Naive thymus-derived CD4-positive, alpha-beta T cell (primary cell): Measurements from ENCODE around the gene GASK1B. TPM values are rescaled to one million over a fixed set of nuclear protein-coding genes. Genes with fewer than 3 reads are reported as not detected.

Experiments used
- ATAC-seq: fragments of 150-1000 bp; cut with Tn5 transposase; 2 replicates; pipeline ENCODE4 v1.10.0; 2021; ENCODE audit warnings: mild to moderate bottlenecking, moderate library complexity
- CTCF ChIA-PET: fragments of 350-600 bp; sonication (Branson Sonifier 250); formaldehyde crosslinking; loops from one replicate; lab custom pipeline; 2021; ENCODE audit warnings: antibody characterized with exemption; lab: Charles Lee
- POLR2A ChIA-PET: fragments of 350-600 bp; sonication (Branson Sonifier 250); formaldehyde crosslinking; loops from one replicate; lab custom pipeline; 2021; ENCODE audit warnings: antibody characterized with exemption, inconsistent platforms; lab: Charles Lee
- DNase-seq, 9 donors: peaks; one replicate each; pipeline versions ENCODE4 v3.0.0 to v3.0.0-alpha.2; 2020 to 2022; ENCODE audit warnings: mixed read lengths in 1 of 9
- H3K27ac ChIP-seq: one replicate; pipeline ENCODE4 v1.7.0; 2013; ENCODE audit warnings: mild to moderate bottlenecking, low read depth, low read length, moderate library complexity
- H3K27me3 ChIP-seq, 2 donors: one replicate each; pipeline ENCODE4 v1.7.0; 2013; ENCODE audit warnings: low read length in 2 of 2, mild to moderate bottlenecking in 2 of 2, moderate library complexity in 2 of 2; ENCODE audit not compliant: control insufficient read depth in 2 of 2, insufficient read depth in 2 of 2
- H3K36me3 ChIP-seq, 3 experiments: 1 replicate in 2 of 3; 2 replicates in 1 of 3; pipeline ENCODE4 v1.7.0; 2013; ENCODE audit warnings: low read length in 3 of 3, mild to moderate bottlenecking in 3 of 3, moderate library complexity in 1 of 3; ENCODE audit not compliant: insufficient read depth in 3 of 3, control insufficient read depth in 2 of 3
- H3K4me1 ChIP-seq, 2 donors: one replicate each; pipeline ENCODE4 v1.7.0; 2013; ENCODE audit warnings: low read length in 2 of 2, mild to moderate bottlenecking in 2 of 2, moderate library complexity in 1 of 2; ENCODE audit not compliant: control insufficient read depth in 2 of 2, insufficient read depth in 2 of 2
- H3K4me3 ChIP-seq: 2 replicates; pipeline ENCODE4 v1.7.0; 2013; ENCODE audit warnings: mild to moderate bottlenecking, low read length
- H3K9me3 ChIP-seq, 3 experiments: 1 replicate in 2 of 3; 2 replicates in 1 of 3; pipeline ENCODE4 v1.7.0; 2013; ENCODE audit warnings: low read length in 3 of 3; ENCODE audit not compliant: control insufficient read depth in 2 of 3
- H3K27ac Mint-ChIP-seq, 9 donors: one replicate each; pipeline ENCODE4 v1.8.0; 2020 to 2022; ENCODE audit warnings: mixed read lengths in 9 of 9, mild to moderate bottlenecking in 8 of 9, moderate library complexity in 5 of 9, inconsistent platforms in 2 of 9
- H3K27me3 Mint-ChIP-seq, 5 donors: one replicate each; pipeline ENCODE4 v1.8.0; 2021 to 2022; ENCODE audit warnings: mixed read lengths in 5 of 5, mild to moderate bottlenecking in 1 of 5
- H3K36me3 Mint-ChIP-seq, 5 donors: one replicate each; pipeline ENCODE4 v1.8.0; 2020 to 2022; ENCODE audit warnings: mixed read lengths in 5 of 5, mild to moderate bottlenecking in 3 of 5, inconsistent platforms in 1 of 5
- H3K4me1 Mint-ChIP-seq, 7 donors: one replicate each; pipeline ENCODE4 v1.8.0; 2020 to 2022; ENCODE audit warnings: mixed read lengths in 7 of 7, mild to moderate bottlenecking in 3 of 7, inconsistent platforms in 1 of 7
- H3K4me3 Mint-ChIP-seq, 10 donors: one replicate each; pipeline ENCODE4 v1.8.0; 2020 to 2022; ENCODE audit warnings: mild to moderate bottlenecking in 10 of 10, mixed read lengths in 10 of 10, moderate library complexity in 6 of 10, inconsistent platforms in 2 of 10
- H3K9me3 Mint-ChIP-seq, 11 donors: one replicate each; pipeline ENCODE4 v1.8.0; 2020 to 2022; ENCODE audit warnings: mixed read lengths in 11 of 11, mild to moderate bottlenecking in 4 of 11, inconsistent platforms in 1 of 11, moderate library complexity in 1 of 11
- intact Hi-C, 2 donors: fragments of 100-400 bp; cut with micrococcal nuclease; formaldehyde crosslinking; loops; one replicate each; pipeline ENCODE4 v1.15.1; 2023
- polyA plus RNA-seq, 2 donors: library from polyadenylated mRNA; unstranded; fragments of 300-500 nt; fragmentation: Illumina TruSeq; gene quantifications; one replicate each; pipeline ENCODE4 v1.2.3, GENCODE V29; 2021
- total RNA-seq, 6 experiments: library from RNA in 5 of 6; stranded (reverse) in 5 of 6; gene quantifications; 1 replicate in 5 of 6; 2 replicates in 1 of 6; pipeline ENCODE4 v1.2.3 and lab custom pipeline; 2021 to 2026

GASK1B gene
- total and polyA plus RNA-seq, 7 experiments from 2014 or later, result 0.06 to 28.2 (median 1.1) TPM; not detected in 1

DNA sequence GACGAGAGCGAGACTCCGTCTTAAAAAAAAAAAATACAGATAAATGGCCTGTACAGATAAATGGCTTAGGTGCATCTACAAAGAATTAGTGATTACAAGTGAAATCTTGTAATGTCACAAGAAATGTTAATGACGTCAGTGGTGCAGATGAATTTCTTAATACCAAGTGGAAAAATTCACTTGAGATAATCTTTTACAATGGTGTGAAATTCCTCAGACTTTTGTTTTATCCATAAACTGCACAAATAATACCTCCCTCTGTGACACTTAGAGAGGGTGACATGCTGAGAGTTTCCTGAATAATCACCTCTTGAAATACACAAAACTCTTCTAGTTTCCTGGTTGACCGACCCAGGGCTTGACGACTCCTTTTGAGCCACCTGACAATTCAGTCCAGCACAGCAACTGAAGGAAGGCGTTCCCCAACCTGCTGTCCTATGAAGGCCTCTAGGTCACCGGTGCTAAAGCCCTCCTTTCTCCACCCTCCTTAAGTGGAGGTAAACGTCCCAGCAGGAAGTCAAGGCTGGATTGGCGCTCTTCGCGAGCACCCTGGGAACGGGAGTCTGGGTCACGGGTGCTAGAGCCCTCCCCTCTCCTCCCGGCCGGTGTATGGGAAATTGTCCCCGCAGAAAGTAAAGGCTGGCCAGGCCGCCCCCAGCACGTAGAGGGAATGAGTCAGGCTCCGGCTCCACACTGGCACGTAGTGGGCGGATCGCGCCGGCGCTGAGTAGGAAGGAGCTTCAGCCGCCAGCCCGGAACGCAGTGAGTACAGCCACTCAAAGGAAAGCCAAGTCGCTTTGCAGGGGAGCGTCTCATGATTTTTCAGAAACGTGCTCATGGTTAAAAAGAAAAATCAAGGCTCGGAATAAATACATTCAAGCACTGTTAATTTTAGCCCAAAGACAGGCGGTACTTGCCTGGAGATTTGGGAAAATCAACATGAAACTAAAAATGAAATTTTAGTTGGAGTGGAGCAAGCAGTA lies 37.3 kb upstream of the GASK1B start, which contains the start of gene TMEM144:
TMEM144 (plus strand) TSS at position 662 of the 983 bp plus-strand sequence. CDS start 2,182 bp downstream, outside the sequence.
- Mint-ChIP-seq H3K4me3 (peak within 1 kb of the TSS; percentile 74 to 84 (median 81)), H3K9me3 (peaks cover 0 to 4% (median 0%) of the 10 kb centered on the region in 11 donors), H3K36me3 (no peaks in the 10 kb centered on the region), H3K4me1 (peaks cover 9 to 22% (median 19%) of the 10 kb centered on the region in 7 donors), H3K27ac (peak within 1 kb of the TSS in 2 of 9 donors; percentile 14 to 56), H3K27me3 (peaks cover 7 to 36% (median 28%) of the 10 kb centered on the region in 5 donors)
- Histone ChIP-seq H3K27ac (no peak within 1 kb of the TSS), H3K4me1 (no peaks in the 10 kb centered on the region), H3K9me3 (no peaks in the 10 kb centered on the region), H3K4me3 (peak within 1 kb of the TSS; percentile 11), H3K36me3 (no peaks in the 10 kb centered on the region), H3K27me3 (no peaks in the 10 kb centered on the region)
- CTCF ChIA-PET, result no interaction called here
- ATAC-seq, result peak; percentile 87
- POLR2A ChIA-PET, result no interaction called here
- peak in 4 of 9 donors; percentile 9 to 52 (median 16) for DNase-seq
- intact Hi-C loops, result no loop called here

GRCh38 chr4:158208963-158209640 lies 36.3 kb upstream of the GASK1B start:
- Histone ChIP-seq H3K27me3 (no peaks in the 10 kb centered on the region), H3K9me3 (no peaks in the 10 kb centered on the region), H3K4me3 (no peak overlapping the region), H3K4me1 (no peaks in the 10 kb centered on the region), H3K27ac (no peak overlapping the region), H3K36me3 (no peaks in the 10 kb centered on the region)
- H3K27me3 Mint-ChIP-seq, result peaks cover 3 to 34% (median 28%) of the 10 kb centered on the region in 5 donors
- CTCF ChIA-PET, result no interaction called here
- peaks cover 0 to 4% (median 0%) of the 10 kb centered on the region in 11 donors for H3K9me3 Mint-ChIP-seq
- POLR2A ChIA-PET, result no interaction called here
- DNase-seq (no peak), ATAC-seq (peak; percentile 78)
- peaks cover 9 to 22% (median 19%) of the 10 kb centered on the region in 7 donors for H3K4me1 Mint-ChIP-seq
- no peaks in the 10 kb centered on the region for H3K36me3 Mint-ChIP-seq
- peak overlapping the region in 8 of 10 donors; percentile 15 to 82 (median 72) for H3K4me3 Mint-ChIP-seq
- H3K27ac Mint-ChIP-seq, result no peak overlapping the region
- intact Hi-C loops, result no loop called here

DNA sequence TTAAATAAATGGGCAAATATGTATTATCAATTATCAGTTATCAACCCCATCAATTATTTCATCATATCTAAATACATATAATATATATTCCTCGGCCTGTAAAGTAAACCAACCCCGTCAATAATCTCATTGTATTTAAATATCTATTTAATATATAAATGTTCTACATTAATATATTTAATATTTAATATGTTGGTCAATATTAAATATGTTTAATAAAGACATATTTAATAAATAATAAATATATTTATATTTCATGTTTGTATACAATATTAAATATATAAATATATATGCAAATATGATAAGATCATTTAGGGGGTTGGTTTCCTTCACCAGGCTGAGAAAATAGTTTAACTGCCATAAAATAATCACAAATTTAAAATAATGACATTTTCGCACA lies 31.1 kb upstream of the GASK1B start:
- no peaks in the 10 kb centered on the region for H3K36me3 Mint-ChIP-seq
- ChIA-PET CTCF (no interaction called here), POLR2A (no interaction called here)
- DNase-seq, result no peak
- Histone ChIP-seq H3K36me3 (no peaks in the 10 kb centered on the region), H3K27ac (no peak overlapping the region), H3K4me3 (no peak overlapping the region), H3K27me3 (no peaks in the 10 kb centered on the region), H3K4me1 (no peaks in the 10 kb centered on the region), H3K9me3 (no peaks in the 10 kb centered on the region)
- ATAC-seq, result no peak
- H3K27ac Mint-ChIP-seq, result no peak overlapping the region
- H3K4me1 Mint-ChIP-seq, result peaks cover 0 to under 1% (median 0%) of the 10 kb centered on the region in 7 donors
- intact Hi-C loops, result no loop called here
- H3K27me3 Mint-ChIP-seq, result peaks cover 0 to 5% (median 3%) of the 10 kb centered on the region in 5 donors
- H3K4me3 Mint-ChIP-seq, result no peak overlapping the region
- peaks cover 0 to 6% (median 0%) of the 10 kb centered on the region in 11 donors for H3K9me3 Mint-ChIP-seq

DNA sequence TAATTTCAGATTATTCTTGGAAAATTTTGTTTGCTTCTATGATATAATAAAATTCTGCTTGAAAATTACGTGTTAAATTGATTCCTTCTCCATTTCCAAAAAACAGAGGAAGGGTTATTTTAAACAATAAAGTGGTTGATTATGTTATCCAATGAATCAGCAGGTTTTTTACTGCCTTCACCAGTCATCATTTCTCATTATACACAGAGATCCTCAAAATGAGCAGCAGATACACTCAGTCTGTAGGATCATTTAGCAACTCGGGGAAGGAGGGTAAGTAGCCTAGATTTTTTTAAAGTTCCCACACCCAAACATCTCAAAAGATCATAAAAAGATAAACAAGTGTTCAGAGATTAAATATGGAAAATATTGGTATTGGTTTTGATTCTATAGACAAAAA lies 30.6 kb upstream of the GASK1B start:
- ATAC-seq (no peak), DNase-seq (no peak)
- H3K9me3 ChIP-seq, result no peaks in the 10 kb centered on the region
- Mint-ChIP-seq H3K36me3 (no peaks in the 10 kb centered on the region), H3K27ac (no peak overlapping the region), H3K4me1 (no peaks in the 10 kb centered on the region), H3K4me3 (no peak overlapping the region), H3K27me3 (peaks cover 0 to 5% (median 3%) of the 10 kb centered on the region in 5 donors), H3K9me3 (peaks cover 0 to 6% (median 0%) of the 10 kb centered on the region in 11 donors)
- CTCF ChIA-PET, result no interaction called here
- POLR2A ChIA-PET, result no interaction called here
- H3K36me3 ChIP-seq, result no peaks in the 10 kb centered on the region
- no peak overlapping the region for H3K27ac ChIP-seq
- no peaks in the 10 kb centered on the region for H3K27me3 ChIP-seq
- no peak overlapping the region for H3K4me3 ChIP-seq
- H3K4me1 ChIP-seq, result no peaks in the 10 kb centered on the region
- intact Hi-C loops, result no loop called here

- DNase-seq, result no peak
- POLR2A ChIA-PET, result interaction anchor here (0.6 kb wide), 1 partner anchor 1132 kb away, joined by 3 read pairs; no protein-coding TSS in a partner anchor
- Histone ChIP-seq H3K27me3 (no peaks in the 10 kb centered on the region), H3K4me3 (no peak overlapping the region), H3K27ac (no peak overlapping the region), H3K9me3 (no peaks in the 10 kb centered on the region), H3K36me3 (no peaks in the 10 kb centered on the region), H3K4me1 (no peaks in the 10 kb centered on the region)
- Mint-ChIP-seq H3K27ac (no peak overlapping the region), H3K36me3 (no peaks in the 10 kb centered on the region), H3K4me3 (no peak overlapping the region), H3K4me1 (no peaks in the 10 kb centered on the region), H3K27me3 (peaks cover 0 to 4% (median 2%) of the 10 kb centered on the region in 5 donors), H3K9me3 (peaks cover 0 to 6% (median 0%) of the 10 kb centered on the region in 11 donors)
- no peak for ATAC-seq
- CTCF ChIA-PET, result no interaction called here
- intact Hi-C loops, result no loop called here
Measured at GRCh38 chr4:158202481-158202880, 29.7 kb upstream of the GASK1B start.

- Mint-ChIP-seq H3K27me3 (peaks cover 0 to 6% (median 4%) of the 10 kb centered on the region in 5 donors), H3K4me3 (no peak overlapping the region), H3K4me1 (no peaks in the 10 kb centered on the region), H3K9me3 (peaks cover 0 to 6% (median 0%) of the 10 kb centered on the region in 11 donors), H3K36me3 (no peaks in the 10 kb centered on the region), H3K27ac (no peak overlapping the region)
- no peaks in the 10 kb centered on the region for H3K9me3 ChIP-seq
- ChIA-PET CTCF (no interaction called here), POLR2A (no interaction called here)
- no peaks in the 10 kb centered on the region for H3K4me1 ChIP-seq
- ATAC-seq (no peak), DNase-seq (no peak)
- no peaks in the 10 kb centered on the region for H3K36me3 ChIP-seq
- no peaks in the 10 kb centered on the region for H3K27me3 ChIP-seq
- no peak overlapping the region for H3K27ac ChIP-seq
- H3K4me3 ChIP-seq, result no peak overlapping the region
- intact Hi-C loops, result no loop called here
Measured at GRCh38 chr4:158201876-158202275, 29.1 kb upstream of the GASK1B start.
